H1 (cell line): ENCODE data around the gene DENND2D. TPM values are rescaled to one million over a fixed set of nuclear protein-coding genes. Genes with fewer than 3 reads are reported as not detected.

ENCODE experiments used
- ATF3 ChIP-seq: IDR thresholded peaks from 2 replicates; pipeline ENCODE4 v1.6.1; 2011; ENCODE audit warnings: low read depth, mild to moderate bottlenecking, low read length; ENCODE audit not compliant: insufficient read depth
- CHD2 ChIP-seq: IDR thresholded peaks from 2 replicates; pipeline ENCODE4 v1.6.1; 2012; ENCODE audit warnings: low read length, improper control_type of control experiment
- NANOG ChIP-seq: IDR thresholded peaks from 2 replicates; pipeline ENCODE4 v1.6.1; 2011; ENCODE audit warnings: low read length, low read depth, mild to moderate bottlenecking, inconsistent platforms; ENCODE audit not compliant: insufficient read depth, poor library complexity, severe bottlenecking
- POLR2AphosphoS5 ChIP-seq: IDR thresholded peaks from 2 replicates; pipeline ENCODE4 v1.6.1; 2011; ENCODE audit warnings: low read depth, low read length
- POU5F1 ChIP-seq: IDR thresholded peaks from 2 replicates; pipeline ENCODE4 v1.6.1; 2011; ENCODE audit warnings: low read depth, mild to moderate bottlenecking, low read length, moderate library complexity
- RBBP5 ChIP-seq: IDR thresholded peaks from 2 replicates; pipeline ENCODE4 v1.7.1; 2012; ENCODE audit warnings: low read depth, mild to moderate bottlenecking, inconsistent platforms, low read length, moderate library complexity, borderline replicate concordance
- polyA plus RNA-seq, 7 experiments: library from polyadenylated mRNA; depleted of rRNA in 3 of 7; stranded (reverse) in 5 of 7; unstranded in 2 of 7; fragments of >200 nt in 5 of 7; fragments of 200-250 nt in 2 of 7; gene quantifications; 1 replicate in 5 of 7; 2 replicates in 1 of 7; 4 replicates in 1 of 7; pipeline versions ENCODE4 v1.2.1 to v1.2.3, GENCODE V29; 2011 to 2013; ENCODE audit warnings: missing spikeins in 2 of 7, mixed read lengths in 2 of 7
- total RNA-seq: library from RNA; stranded (reverse); fragmentation: NEBNext Ultra II Directional; extraction: Animal tissue kit (Norgen Biotek cat#: 25700); gene quantifications from 2 replicates; pipeline ENCODE4 v1.2.1, GENCODE V29; 2021

Gene DENND2D
- total and polyA plus RNA-seq, 2 of the 8 experiments (the other 6 are each of a cell fraction or from before 2014, with no cell fraction given) = 0.58 to 1.6 TPM

GRCh38 chr1:111227434-111227833 lies 27.0 kb upstream of the DENND2D start, which contains the start of gene CHI3L2 (continued):
- TF ChIP-seq RBBP5 (no peak), ATF3 (no peak), CHD2 (no peak), POU5F1 (no peak), NANOG (no peak), POLR2AphosphoS5 (no peak)
